Ovary (tissue), 3 donors: Measurements from ENCODE around the gene CSTF1.

ENCODE experiments used
- CTCF ChIP-seq, 3 donors: fragments of 450-650 bp in 2 of 3; fragments of 200-600 bp in 1 of 3; IDR thresholded peaks; one replicate each; pipeline versions ENCODE4 v1.5.1 to v1.8.0; 2016 to 2022; ENCODE audit warnings: antibody characterized with exemption in 3 of 3, mild to moderate bottlenecking in 1 of 3
- EP300 ChIP-seq: sonication (generic); formaldehyde crosslinking; IDR thresholded peaks from one replicate; pipeline ENCODE4 v1.6.1; 2017; ENCODE audit warnings: antibody characterized with exemption
- POLR2A ChIP-seq: fragments of 450-650 bp; IDR thresholded peaks from one replicate; pipeline ENCODE4 v1.6.1; 2017; ENCODE audit warnings: antibody characterized with exemption, mild to moderate bottlenecking, moderate library complexity
- donor health status: DM: no; HTN: no; CAD: no.

GRCh38 chr20:56447227-56447626, 54.8 kb downstream of the CSTF1 start:
- no peak for TF ChIP-seq POLR2A
- TF ChIP-seq CTCF (IDR thresholded peaks at IDR 0.05), result no peak
- TF ChIP-seq EP300, result no peak
